ENCODE results near the gene MAN1A2.
"Not testable (repeated sequence)": the region's sequence is repeated elsewhere in the genome, so short reads cannot be mapped to it uniquely, and the experiment has no call there.

Gene MAN1A2

DNA sequence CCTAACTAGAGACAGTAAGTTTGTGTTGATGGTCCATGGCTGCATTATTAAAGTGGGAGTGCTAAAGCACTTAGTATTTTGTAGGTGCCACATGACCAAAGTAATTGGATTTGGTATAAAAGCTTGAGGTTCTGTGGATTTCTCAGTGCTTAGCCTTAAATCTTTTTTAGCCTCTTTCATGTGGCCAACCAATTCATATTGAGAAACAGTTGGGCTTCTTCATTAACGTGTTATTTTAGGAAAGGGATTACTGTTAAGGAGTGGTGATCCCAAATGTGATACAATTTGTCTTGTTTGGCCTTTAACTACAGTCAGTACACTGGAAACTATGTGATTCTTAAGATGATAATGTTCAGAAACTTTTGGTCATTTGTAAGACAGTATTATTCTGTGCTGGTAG lies 25.5 kb downstream of the MAN1A2 start:
- Histone ChIP-seq H3K4me3 (no peak overlapping the region), H3K27ac (no peak overlapping the region)

DNA sequence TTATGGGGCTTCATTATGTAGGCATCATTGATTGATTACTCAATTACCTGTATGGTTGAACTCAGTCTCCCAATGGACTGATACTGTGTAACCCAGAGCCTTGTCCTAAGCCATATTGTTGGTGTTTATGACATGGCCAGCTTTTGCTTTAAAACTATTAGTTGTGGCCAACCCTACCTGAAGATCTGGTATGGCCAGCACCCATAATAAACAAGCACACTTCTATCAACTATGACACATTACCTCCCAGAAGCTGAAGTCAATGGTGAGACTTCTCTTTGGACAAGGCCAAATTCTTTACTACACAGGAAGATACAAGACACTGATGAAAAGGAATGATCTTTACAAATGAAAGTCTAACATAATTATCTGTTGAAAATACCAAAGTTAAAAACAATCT lies 28.8 kb downstream of the MAN1A2 start:
- Histone ChIP-seq H3K4me3 (no peak overlapping the region), H3K27ac (no peak overlapping the region)

DNA sequence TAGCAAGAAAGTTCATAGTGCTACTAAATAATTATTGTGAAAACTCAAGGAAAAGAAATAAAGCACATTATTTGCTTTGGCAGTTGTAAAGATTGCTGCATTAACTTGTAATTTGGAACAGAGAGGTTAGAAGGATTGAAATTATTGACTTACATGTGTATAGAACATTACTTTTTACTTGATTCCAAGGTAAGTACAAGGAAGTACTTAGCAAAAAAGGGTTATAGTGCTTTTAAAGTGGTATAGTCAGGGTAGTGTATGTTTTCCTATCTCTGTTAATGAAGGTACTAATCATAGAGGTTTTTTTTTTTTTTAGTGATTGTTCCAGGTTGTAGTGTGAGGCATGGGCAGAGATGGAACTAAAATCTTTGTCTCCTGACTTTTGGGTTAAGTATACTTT lies 29.4 kb downstream of the MAN1A2 start:
- Histone ChIP-seq H3K4me3 (no peak overlapping the region), H3K27ac (no peak overlapping the region)

DNA sequence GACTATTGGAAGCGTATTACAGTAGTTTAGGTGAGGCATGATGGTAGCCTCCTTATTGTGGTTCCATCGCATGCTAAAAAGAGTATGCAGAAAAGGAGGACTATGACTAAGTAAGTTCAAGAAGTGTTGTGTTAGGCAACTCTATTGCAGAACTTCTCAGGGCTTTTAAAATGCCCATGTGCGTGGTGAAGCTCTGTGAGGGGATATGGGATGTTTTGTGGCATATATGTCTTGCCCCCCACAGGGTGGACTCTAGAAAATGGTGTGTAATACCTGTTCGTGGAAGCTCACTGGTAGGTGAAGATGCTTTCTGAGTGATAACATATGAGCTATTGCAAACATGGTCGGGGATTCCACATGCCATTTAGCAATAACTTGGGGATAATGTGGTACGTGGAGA lies 31.7 kb downstream of the MAN1A2 start:
- H3K4me3 ChIP-seq = no peak overlapping the region
- H3K27ac ChIP-seq = no peak overlapping the region

DNA sequence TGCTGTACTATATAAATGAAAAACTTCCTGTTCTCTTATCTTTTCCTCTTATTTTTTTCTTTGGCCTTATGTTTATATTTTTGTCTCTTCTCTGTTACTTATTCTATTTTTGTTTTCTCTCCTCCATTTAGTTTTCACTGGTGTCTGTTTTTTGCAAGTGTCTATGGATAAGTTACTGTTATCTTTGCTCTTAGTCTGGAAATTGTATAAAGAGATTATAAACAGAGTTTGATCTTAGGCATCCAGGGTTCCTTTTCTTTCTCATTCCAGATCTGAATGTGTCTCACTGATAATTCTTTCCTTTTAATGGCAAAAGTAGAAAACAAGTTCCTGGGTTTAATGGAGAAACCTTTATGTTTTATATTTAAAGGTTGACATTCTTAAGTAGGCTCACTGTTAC lies 34.5 kb downstream of the MAN1A2 start:
- Histone ChIP-seq H3K27ac (no peak overlapping the region), H3K4me3 (no peak overlapping the region)

DNA sequence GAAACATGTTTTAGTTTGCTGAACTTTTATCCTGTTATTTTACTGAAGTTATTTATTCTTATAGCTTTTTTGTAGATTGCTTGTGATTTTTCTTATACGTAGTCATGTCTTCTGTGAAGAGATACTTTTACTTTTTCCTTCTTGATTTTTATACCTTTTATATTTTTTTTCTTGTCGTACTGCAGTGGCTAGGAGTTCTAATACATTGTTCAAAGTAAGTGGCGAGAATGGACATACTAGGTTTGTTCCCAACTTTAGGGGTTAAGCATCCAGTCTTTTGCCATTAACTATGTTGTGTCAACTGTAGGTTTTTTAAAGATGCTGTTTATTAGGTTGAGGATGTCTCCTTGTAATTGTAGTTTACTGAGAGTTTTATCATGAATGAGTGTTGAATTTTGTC lies 36.3 kb downstream of the MAN1A2 start:
- no peak overlapping the region for H3K27ac ChIP-seq

DNA sequence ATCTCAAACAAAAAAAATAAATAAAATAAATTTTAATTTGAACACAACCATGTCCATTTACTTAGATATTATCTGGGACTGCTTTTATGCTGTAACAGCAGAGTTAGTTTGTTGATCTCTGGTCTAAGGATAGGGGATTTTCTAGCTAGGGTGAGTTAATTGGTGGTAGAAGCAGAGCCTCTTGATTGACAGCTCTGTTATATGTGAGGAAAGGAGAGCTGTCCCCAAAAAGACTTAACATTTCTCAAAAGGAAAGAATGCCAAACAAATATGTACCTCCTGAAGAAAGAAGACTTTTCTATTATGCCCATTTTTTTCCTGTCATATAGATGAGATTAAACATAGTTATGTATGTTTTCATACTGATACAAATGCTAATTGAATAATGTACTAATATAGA lies 37.8 kb downstream of the MAN1A2 start:
- no peak overlapping the region for H3K27ac ChIP-seq
- H3K4me3 ChIP-seq = no peak overlapping the region

More for the DNA sequence above, 36.3 kb downstream of the MAN1A2 start:
- no peak overlapping the region for H3K4me3 ChIP-seq

DNA sequence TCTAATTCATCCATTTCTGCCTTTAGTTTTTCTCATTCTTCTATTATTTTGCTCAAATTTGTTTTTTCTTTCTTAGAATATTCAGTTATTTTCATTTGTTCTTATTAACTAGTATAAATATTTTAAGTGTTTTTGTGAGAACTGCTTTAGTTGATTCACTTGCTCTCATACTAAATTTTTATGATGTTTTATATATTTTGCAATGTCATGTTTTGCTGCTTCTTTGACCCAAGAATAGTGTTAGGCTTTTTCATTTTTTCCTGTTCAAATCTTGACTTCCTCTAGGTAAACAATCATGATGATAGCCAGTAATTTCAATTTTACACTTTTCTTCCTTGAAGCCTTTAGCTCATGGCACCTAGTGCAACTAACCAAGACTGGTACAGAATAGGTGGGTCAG lies 45.2 kb downstream of the MAN1A2 start:
- no peak overlapping the region for H3K27ac ChIP-seq

DNA sequence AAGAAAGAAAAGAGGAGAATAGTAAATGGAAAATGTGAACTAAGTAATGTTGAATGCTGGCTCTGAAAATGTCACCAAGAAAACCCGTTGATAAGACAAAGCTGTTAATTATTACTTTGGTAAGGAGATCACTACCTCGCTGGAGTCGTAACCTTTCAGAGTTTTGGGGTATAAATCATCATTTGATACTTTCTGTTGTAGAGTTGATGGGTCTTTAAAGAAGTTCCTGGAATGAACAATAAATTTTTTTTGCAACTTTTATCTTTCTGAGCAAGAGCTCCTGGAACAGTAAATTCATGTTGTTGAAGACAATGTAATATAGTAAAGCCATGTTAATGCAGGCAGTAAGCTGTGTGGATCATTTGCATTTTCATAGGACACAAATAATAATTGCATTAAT lies 46.2 kb downstream of the MAN1A2 start:
- Histone ChIP-seq H3K27ac (no peak overlapping the region), H3K4me3 (no peak overlapping the region)

More for the DNA sequence above, 45.2 kb downstream of the MAN1A2 start:
- no peak overlapping the region for H3K4me3 ChIP-seq

DNA sequence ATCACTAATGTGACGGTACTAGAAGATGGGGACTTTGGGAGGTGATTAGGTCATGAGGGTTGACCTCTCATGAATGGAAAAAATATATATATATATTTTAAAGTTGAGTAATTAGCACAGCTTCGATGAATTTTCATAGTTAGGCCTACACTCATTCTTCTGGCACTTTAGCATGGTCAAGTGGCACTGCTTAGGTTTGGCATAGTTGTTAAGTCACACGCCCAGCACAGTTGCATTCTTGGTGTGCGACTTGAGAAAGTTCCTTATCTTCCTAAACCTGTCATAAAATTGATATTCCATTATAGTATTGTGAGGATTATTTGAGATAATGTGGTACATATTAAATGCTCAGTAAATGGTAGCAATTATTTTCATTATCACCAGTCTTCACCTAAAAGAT lies 47.7 kb downstream of the MAN1A2 start:
- Histone ChIP-seq H3K4me3 (no peak overlapping the region), H3K27ac (no peak overlapping the region)

DNA sequence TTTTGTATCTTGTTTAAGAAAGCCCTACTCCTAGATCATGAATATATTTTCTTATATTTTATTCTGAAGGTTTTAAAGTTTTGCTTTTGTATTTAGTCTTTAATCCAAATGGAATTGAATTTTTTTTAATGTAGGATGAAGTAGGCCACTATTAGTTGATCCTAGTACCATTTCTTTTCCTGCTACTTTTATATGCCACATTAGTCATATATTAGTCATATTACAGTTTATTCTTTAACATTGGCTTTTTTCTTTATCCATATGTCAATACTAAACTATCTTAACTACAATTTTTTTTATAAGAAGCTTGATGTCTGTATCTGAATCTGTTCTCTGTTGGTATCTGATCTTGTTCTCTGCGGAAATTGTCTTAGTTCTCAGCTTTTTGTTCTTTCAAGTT lies 48.8 kb downstream of the MAN1A2 start:
- H3K4me3 ChIP-seq = no peak overlapping the region
- H3K27ac ChIP-seq = no peak overlapping the region

DNA sequence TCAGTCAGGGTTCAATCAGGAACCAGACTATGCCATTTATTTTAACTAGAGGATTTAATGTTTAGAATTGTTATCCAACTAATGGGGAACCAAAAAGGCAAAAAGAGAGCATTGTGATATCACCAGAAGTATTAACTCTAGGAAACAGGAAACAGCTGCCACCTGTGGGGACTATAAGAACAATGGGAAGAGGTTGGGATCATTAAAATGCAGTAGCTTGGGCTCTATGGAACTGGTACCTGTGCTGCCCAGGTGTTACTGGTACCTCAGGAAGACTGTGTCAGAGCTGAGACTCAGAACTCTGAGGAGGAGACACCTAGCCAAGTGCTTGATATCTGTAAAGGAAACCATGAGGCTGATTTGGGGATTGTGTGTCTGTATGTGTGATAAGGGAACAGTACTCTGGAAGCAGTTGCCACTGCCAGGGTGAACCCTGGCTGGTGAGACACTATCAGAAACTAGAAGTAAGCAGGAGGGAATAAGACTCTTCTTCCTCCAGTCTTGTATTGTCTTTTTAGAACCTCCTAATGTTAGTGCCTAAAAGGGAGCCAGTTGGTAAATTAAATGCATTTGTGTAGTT lies 49.4 kb downstream of the MAN1A2 start:
- Histone ChIP-seq H3K27ac (no peak overlapping the region), H3K4me3 (no peak overlapping the region)

DNA sequence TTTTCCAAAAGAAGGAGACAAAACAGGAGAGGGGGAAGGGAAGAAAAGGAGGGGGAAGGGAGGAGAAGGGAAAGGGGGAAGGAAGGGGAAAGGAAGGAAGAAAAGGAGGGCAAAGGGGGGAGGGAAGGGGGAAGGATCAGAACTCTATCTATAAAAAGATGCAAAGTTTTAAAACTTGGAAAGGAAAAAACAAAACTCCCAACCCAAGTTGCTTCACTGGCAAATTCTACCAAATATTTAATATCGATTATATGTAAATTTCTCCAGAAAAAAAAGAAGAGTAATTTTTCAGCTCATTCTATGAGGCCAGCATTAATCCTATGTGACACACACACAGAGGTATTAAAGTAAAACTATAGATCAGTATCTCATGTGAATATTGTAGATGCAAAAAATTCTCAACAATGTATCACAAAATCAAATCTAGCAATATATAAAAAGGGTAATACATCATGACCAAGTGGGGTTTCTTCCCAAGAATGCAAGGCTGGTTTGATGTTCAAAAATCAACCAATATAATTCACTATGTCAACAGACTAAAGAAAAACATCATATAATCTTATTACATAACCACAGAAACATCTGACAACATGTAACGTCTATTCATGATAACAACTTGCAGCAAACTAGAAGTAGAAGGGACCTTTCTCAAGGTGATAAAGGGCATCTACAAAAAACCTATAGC lies 57.9 kb downstream of the MAN1A2 start:
- H3K4me3 ChIP-seq = no peak overlapping the region
- no peak overlapping the region for H3K27ac ChIP-seq

DNA sequence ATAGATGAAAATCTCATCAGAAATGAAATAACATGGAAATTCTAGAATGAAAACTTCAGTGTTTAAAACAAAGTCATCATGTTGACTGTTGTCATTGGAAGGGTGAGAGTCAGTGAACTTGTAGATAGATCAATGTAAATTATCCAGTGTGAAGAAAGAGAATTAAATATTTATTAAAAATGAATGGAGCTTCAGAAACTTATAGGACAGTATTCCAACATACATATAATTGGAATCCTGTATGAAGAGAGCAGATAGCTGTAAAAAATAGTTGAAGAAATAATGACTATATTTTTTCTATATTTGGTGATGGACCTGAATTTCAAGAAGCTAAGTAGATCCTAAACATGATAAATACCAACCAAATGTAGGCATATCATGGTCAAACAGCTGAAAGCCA lies 60.0 kb downstream of the MAN1A2 start:
- H3K4me3 ChIP-seq = no peak overlapping the region

DNA sequence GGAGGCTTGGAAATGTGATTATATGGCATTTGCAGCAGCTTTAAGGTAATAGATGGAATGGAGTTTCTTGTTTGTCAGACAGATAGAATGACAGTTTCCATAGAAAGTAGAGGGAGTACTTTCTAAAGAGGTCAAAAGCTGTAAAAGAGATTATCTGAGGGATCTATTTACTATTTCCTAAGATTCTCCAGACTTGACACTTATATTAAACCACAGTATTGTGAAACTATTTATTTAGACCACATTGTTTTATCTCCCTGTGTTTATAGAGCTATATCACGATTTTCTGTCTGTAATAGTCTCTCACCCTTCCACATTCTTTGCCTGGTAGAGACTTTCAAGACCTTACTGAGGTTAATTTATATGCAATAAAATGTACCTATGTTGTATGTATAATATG lies 66.7 kb downstream of the MAN1A2 start:
- Histone ChIP-seq H3K4me3 (no peak overlapping the region), H3K27ac (no peak overlapping the region)

More for the DNA sequence above, 60.0 kb downstream of the MAN1A2 start:
- no peak overlapping the region for H3K27ac ChIP-seq

DNA sequence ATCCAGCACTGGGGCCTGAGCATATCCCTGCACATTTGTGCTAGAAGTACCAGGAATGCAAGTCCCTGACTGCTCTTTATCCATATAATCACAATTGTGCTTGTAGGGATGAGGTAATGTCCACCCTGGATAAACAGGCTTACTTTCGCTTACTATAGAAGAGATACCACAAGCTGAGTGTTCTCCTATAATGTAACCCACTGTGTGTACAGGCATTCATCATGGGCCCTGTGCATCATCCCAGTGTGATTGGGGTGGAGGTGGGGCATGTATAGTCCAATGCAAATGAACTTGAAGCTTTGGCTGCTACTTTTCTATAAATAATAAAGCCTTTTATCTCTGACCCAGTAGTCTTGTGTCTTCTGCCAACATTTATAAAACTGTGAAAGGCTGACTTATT lies 69.3 kb downstream of the MAN1A2 start:
- Histone ChIP-seq H3K27ac (no peak overlapping the region), H3K4me3 (no peak overlapping the region)

DNA sequence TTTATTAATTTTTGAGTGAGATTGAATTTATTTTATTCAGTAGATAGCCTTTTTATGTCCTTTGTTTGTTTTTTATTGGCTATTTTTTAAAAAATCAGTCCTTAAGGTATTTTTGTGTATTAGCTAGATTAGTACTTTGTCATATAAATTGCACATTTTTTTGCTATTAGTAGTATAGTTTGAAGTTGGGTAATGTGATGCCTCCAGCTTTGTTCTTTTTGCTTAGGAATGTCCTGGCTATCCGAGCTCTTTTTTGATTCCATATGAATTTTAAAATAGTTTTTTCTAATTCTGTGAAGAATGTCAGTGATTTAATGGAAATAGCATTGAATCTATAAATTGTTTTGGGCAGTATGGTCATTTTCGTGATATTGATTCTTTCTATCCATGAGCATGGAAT lies 80.4 kb downstream of the MAN1A2 start:
- Histone ChIP-seq H3K4me3 (no peak overlapping the region), H3K27ac (no peak overlapping the region)

DNA sequence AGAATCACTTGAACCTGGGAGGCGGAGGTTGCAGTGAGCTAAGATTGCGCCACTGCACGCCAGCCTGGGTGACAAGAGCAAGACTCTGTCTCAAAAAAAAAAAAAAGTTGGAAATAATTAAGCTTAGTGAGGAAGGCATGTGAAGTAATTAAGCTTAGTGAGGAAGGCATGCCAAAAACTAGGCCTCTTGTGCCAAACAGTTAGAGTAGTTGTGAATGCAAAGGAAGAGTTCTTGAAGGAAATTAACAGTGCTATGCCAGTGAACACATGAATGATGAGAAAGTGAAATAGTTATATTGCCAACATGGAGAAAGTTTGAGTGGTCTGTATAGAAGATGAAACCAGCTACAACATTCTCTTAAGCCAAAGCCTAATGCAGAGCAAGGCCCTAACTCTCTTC lies 85.0 kb downstream of the MAN1A2 start:
- Histone ChIP-seq H3K4me3 (no peak overlapping the region), H3K27ac (no peak overlapping the region)

DNA sequence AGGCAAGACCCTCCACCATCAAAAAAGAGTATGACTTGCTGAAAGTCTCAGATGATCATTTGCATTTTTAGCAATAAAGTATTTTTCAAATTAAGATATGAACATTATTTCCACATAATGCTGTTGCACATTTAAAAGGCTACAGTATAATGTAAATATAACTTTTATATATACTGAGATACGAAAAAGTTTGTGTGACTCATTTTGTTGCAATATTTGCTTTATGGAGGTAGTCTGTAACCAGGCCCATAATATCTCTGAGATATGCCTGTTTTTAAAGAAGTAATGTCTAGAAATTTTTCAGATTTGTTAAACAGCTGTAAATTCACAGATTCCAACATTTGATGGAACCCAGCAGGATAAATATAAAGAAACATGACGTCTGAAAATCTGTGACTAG lies 86.7 kb downstream of the MAN1A2 start:
- no peak overlapping the region for H3K27ac ChIP-seq
- H3K4me3 ChIP-seq = no peak overlapping the region

DNA sequence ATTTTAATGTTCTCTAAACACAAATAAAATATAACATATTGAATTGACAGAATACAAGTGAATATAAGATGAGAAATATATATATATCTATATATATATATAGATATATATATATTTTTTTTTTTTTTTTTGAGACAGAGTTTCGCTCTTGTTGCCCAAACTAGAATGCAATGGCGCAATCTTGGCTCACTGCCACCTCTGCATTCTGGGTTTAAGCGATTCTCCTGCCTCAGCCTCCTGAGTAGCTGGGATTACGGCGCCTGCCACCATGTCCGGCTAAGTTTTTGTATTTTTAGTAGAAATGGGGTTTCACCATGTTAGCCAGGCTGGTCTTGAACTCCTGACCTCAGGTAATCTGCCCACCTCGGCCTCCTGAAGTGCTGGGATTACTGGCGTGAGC lies 91.2 kb downstream of the MAN1A2 start:
- not testable (repeated sequence) for H3K4me3 ChIP-seq, H3K27ac ChIP-seq

DNA sequence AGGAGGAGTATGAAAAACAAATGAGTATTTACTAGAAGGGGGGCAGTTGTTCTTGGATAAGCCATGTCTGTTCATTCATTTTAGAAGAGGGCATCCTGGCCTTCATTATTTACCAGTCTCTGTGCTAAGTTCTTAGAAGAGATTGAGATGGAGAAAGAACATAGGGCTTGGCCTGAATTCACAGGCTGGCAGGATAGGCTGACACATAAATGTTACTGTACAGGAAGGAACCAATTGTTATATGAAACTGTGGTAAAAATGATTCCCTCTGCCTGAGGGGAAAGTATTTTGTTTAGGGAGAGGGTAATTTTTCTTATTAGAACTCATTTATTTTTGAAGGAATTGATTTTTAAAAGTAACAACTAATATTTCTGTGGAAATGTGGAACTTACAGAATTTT lies 99.5 kb downstream of the MAN1A2 start:
- Histone ChIP-seq H3K4me3 (no peak overlapping the region), H3K27ac (no peak overlapping the region)

DNA sequence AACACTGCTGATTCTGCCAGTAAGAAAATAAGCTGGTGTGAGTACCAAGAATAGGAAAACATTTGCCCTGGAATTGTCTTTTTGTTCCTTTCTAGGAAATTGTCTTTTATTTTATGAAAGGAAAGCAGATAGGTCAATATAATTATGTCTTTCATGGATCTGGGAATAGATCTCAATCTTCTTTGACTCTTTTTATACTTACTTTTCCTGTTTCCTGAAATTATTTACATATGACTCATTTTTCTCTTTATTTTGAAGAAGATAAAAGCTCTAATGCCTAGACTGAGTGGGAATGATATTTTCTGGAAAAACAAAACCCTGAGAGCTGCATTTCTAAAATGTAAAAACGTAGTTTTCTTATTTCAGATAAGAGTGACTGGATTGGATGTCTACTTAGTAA lies 100.1 kb downstream of the MAN1A2 start:
- no peak overlapping the region for H3K27ac ChIP-seq
- no peak overlapping the region for H3K4me3 ChIP-seq
